SK-N-SH treated with all-trans-retinoic acid at 6 μM for 48 hours (cell line): Measurements from ENCODE around the gene DDX10.

ENCODE experiments used
- OSR1 ChIP-seq: fragments of 250-450 bp; sonication (Bioruptor Pico); IDR thresholded peaks from 2 replicates; pipeline ENCODE4 v1.8.0; 2022; ENCODE audit warnings: moderate library complexity, mild to moderate bottlenecking, inconsistent platforms
- TF ChIP-seq, protein P1 (sequence below): fragments of 250-450 bp; sonication (Bioruptor Pico); IDR thresholded peaks from 2 replicates; pipeline ENCODE4 v1.8.0; 2021; ENCODE audit warnings: low read depth, mild to moderate bottlenecking, moderate library complexity, borderline replicate concordance

DNA sequence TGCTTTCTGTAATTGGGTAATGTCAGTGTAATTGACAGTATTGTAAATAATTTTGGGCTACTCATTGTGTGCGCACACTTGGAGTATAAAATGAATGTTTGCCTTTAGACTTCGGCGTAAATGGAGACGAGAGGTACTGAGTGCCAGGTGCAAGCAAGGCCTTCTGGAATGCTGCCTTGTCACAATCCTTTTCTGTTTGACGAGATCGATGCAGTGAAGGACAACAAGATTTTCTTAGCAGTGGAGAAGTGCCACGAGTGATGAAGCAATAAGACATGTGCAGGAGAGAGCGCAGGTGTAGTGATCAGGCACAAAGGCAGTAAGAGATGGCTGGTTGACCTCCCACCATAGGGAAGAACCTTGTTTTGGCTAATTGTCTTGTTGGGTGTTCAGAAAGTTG, 67.5 kb downstream of the DDX10 start:
- no peak for TF ChIP-seq OSR1 (CRISPR knock-in tag)
- TF ChIP-seq, protein P1, sequence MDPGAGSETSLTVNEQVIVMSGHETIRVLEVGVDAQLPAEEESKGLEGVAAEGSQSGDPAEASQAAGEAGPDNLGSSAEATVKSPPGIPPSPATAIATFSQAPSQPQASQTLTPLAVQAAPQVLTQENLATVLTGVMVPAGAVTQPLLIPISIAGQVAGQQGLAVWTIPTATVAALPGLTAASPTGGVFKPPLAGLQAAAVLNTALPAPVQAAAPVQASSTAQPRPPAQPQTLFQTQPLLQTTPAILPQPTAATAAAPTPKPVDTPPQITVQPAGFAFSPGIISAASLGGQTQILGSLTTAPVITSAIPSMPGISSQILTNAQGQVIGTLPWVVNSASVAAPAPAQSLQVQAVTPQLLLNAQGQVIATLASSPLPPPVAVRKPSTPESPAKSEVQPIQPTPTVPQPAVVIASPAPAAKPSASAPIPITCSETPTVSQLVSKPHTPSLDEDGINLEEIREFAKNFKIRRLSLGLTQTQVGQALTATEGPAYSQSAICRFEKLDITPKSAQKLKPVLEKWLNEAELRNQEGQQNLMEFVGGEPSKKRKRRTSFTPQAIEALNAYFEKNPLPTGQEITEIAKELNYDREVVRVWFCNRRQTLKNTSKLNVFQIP = no peak
